Vagina (tissue), 2 donors: Measurements from ENCODE around the gene ZNF253.
A peak's percentile ranks its signal among the peaks of the same experiment; 100 is the strongest.
"Not testable (repeated sequence)": the region's sequence is repeated elsewhere in the genome, so short reads cannot be mapped to it uniquely, and the experiment has no call there.

Experiments
- CTCF ChIP-seq, 3 experiments: fragments of 450-650 bp in 2 of 3; fragments of 200-600 bp in 1 of 3; sonication (generic) in 1 of 3; IDR thresholded peaks; one replicate each; pipeline ENCODE4 v1.5.1; 2017 to 2019; ENCODE audit warnings: antibody characterized with exemption in 3 of 3, mild to moderate bottlenecking in 2 of 3, moderate library complexity in 2 of 3
- POLR2A ChIP-seq, 2 donors: fragments of 450-650 bp; IDR thresholded peaks; one replicate each; pipeline ENCODE4 v1.6.1; 2017; ENCODE audit warnings: antibody characterized with exemption in 2 of 2, mild to moderate bottlenecking in 2 of 2, moderate library complexity in 2 of 2

DNA sequence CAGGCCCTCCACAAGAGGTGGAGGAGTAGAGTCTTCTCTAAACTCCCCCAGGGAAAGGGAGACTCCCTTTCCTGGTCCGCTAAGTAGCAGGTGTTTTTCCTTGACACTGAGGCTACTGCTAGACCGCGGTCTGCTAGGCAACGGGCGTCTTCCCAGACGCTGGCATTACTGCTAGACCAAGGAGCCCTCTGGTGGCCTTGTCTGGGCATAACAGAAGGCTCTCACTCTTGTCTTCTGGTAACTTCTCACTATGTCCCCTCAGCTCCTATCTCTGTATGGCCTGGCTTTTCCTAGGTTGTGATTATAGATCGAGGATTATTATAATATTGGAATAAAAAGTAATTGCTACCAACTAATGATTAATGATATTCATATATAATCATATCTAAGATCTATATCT lies 64.7 kb downstream of the ZNF253 start:
- TF ChIP-seq CTCF (IDR thresholded peaks at IDR 0.05): peak in 1 of 3 experiments; percentile 40
- TF ChIP-seq POLR2A (IDR thresholded peaks at IDR 0.05): not testable (repeated sequence)
